ENCODE data around the gene ABTB1. TPM values are rescaled to one million over a fixed set of nuclear protein-coding genes. Genes with fewer than 3 reads are reported as not detected.

ABTB1 gene
- total and polyA plus RNA-seq, 2 of the 13 experiments (the other 11 are each of a cell fraction or from before 2014, with no cell fraction given): 0.42 to 14.5 TPM

DNA sequence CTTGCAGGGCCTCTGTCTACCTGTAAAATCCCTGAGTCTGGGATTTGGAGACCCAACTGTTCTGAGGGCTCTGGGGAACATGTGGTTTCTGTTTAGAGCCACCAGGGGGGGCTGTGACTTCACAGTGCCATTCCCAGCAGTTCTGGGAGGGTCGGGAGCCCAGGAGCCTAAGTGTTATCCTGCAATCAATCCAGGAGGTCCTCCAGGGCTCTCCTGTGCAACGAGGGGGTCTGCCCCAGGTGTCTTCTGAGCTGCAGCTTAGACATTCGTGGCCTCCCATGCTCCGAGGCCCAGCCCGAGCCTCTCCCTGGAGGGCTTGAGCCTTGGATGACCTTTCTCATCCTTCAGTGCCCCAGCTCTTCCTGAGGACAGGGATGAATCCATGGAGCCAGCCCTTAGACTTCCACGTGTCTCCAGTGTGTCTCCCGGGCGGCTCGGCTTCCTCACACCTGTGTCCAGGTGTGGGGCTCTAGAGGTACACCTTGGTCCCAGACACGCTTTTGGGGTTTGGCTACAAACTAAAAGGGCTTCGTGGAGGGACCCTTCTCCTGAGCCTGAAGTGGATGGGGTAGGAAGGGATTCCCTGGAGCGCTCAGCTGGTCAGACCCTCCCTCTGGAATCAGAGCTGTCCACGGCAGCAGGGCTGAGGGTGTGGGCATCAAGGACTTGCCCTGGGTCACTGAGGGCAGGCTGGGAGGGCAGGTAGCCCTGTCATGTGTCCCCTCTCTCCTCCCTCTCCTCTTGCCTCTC is 20.3 kb upstream of the ABTB1 start:
- H3K9ac ChIP-seq (ENCODE audit: insufficient read depth, low read depth, low read length): no peak overlapping the region
- no peak overlapping the region for H2AFZ ChIP-seq (ENCODE audit: low read length)
- H3K27ac ChIP-seq (ENCODE audit: extremely low read length, insufficient read depth, low read length): no peak overlapping the region
- no peaks in the 10 kb centered on the region for H3K27me3 ChIP-seq (ENCODE audit: control insufficient read depth in 1 of 2, insufficient read depth in 2 of 2, low read length in 2 of 2)
- H3K4me3 ChIP-seq (replicated peaks in 1 of 3; ENCODE audit: insufficient read depth in 1 of 3, low read depth in 2 of 3, low read length in 3 of 3): no peak overlapping the region
- intact Hi-C loops (cut with micrococcal nuclease; ENCODE audit: unreplicated experiment): loop anchor here (2.0 kb wide), 1 partner anchor 42 kb away; no protein-coding TSS in a partner anchor
- no peaks in the 10 kb centered on the region for H4K20me1 ChIP-seq (ENCODE audit: insufficient read depth, low read length)
- no peak overlapping the region for H3K4me2 ChIP-seq (ENCODE audit: low read depth, low read length)
- DNase-seq (ENCODE audit: low spot score) (peak; percentile 37), FAIRE-seq (no peak), ATAC-seq (peak; percentile 96)
- CTCF ChIA-PET (ENCODE audit: low intra/inter-chr PET ratio, low total read pairs): interaction anchor here (1.3 to 1.5 kb wide), 3 partner anchors 42 to 319 kb away, joined by 6 to 9 read pairs (median 7); no protein-coding TSS in a partner anchor
- no peaks in the 10 kb centered on the region for H3K9me3 ChIP-seq (ENCODE audit: low read length)
- H3K36me3 ChIP-seq (replicated peaks in 1 of 2; ENCODE audit: control insufficient read depth in 1 of 2, insufficient read depth in 2 of 2, low read length in 2 of 2): 0 out of 5 replicates have a peak, but pooled peaks cover 0 to 2% of the 10 kb centered on the region in 2 experiments
- 65% methylated on average over 8 of the region's 13 CpGs for WGBS (ENCODE audit: low lambda C conversion rate)
- in situ Hi-C loops (cut with HindIII; ENCODE audit: extremely low pct_ligation_motif_present, low pct_unique_long_range_greater_than_20kb): no loop called here
- H3K4me1 ChIP-seq (ENCODE audit: insufficient read depth, low read length): peaks cover 10% of the 10 kb centered on the region; the same call in 1 of the 2 replicates
- POLR2A ChIA-PET: no interaction called here
- no TSS peak for BruUV-seq (replicated peaks)
- no peaks in the 10 kb centered on the region for H3K79me2 ChIP-seq (ENCODE audit: insufficient read depth, low read length)
- TF ChIP-seq SALL1 (CRISPR knock-in tag; IDR thresholded peaks at IDR 0.05) (peak; percentile 9; the same call in 1 of the 2 replicates), SMC3 (IDR thresholded peaks at IDR 0.05; ENCODE audit: low read length) (peak; percentile 77), ATF3 (CRISPR knock-in tag; IDR thresholded peaks at IDR 0.05) (no peak), MYC (CRISPR knock-in tag; IDR thresholded peaks at IDR 0.05; ENCODE audit: borderline replicate concordance) (0 out of 2 replicates have a peak, but pooled peaks have one; percentile 17), STAG1 (CRISPR knock-in tag; IDR thresholded peaks at IDR 0.05) (peak; percentile 80), ATF1 (CRISPR knock-in tag; IDR thresholded peaks at IDR 0.05) (no peak), ZBTB49 (CRISPR knock-in tag; IDR thresholded peaks at IDR 0.05; ENCODE audit: borderline replicate concordance) (no peak), ZNF17 (CRISPR knock-in tag; IDR thresholded peaks at IDR 0.05) (no peak), ZFP62 (CRISPR knock-in tag; IDR thresholded peaks at IDR 0.05) (no peak), ZFAT (CRISPR knock-in tag; conservative IDR thresholded peaks at IDR 0.05) (no peak), CHD4 (IDR thresholded peaks at IDR 0.05; ENCODE audit: borderline replicate concordance, low read length) (no peak), MTF2 (CRISPR knock-in tag; IDR thresholded peaks at IDR 0.05; ENCODE audit: borderline replicate concordance) (no peak), RAD21 (CRISPR knock-in tag; IDR thresholded peaks at IDR 0.05) (peak; percentile 75), ADNP (CRISPR knock-in tag; IDR thresholded peaks at IDR 0.05) (no peak)
- TF ChIP-seq, protein P1, sequence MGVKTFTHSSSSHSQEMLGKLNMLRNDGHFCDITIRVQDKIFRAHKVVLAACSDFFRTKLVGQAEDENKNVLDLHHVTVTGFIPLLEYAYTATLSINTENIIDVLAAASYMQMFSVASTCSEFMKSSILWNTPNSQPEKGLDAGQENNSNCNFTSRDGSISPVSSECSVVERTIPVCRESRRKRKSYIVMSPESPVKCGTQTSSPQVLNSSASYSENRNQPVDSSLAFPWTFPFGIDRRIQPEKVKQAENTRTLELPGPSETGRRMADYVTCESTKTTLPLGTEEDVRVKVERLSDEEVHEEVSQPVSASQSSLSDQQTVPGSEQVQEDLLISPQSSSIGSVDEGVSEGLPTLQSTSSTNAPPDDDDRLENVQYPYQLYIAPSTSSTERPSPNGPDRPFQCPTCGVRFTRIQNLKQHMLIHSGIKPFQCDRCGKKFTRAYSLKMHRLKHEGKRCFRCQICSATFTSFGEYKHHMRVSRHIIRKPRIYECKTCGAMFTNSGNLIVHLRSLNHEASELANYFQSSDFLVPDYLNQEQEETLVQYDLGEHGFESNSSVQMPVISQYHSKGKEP (CRISPR knock-in tag; IDR thresholded peaks at IDR 0.05): no peak
- TF ChIP-seq, protein P2, sequence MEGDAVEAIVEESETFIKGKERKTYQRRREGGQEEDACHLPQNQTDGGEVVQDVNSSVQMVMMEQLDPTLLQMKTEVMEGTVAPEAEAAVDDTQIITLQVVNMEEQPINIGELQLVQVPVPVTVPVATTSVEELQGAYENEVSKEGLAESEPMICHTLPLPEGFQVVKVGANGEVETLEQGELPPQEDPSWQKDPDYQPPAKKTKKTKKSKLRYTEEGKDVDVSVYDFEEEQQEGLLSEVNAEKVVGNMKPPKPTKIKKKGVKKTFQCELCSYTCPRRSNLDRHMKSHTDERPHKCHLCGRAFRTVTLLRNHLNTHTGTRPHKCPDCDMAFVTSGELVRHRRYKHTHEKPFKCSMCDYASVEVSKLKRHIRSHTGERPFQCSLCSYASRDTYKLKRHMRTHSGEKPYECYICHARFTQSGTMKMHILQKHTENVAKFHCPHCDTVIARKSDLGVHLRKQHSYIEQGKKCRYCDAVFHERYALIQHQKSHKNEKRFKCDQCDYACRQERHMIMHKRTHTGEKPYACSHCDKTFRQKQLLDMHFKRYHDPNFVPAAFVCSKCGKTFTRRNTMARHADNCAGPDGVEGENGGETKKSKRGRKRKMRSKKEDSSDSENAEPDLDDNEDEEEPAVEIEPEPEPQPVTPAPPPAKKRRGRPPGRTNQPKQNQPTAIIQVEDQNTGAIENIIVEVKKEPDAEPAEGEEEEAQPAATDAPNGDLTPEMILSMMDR (CRISPR knock-in tag; IDR thresholded peaks at IDR 0.05): peak; percentile 83
- TF ChIP-seq, protein P3, sequence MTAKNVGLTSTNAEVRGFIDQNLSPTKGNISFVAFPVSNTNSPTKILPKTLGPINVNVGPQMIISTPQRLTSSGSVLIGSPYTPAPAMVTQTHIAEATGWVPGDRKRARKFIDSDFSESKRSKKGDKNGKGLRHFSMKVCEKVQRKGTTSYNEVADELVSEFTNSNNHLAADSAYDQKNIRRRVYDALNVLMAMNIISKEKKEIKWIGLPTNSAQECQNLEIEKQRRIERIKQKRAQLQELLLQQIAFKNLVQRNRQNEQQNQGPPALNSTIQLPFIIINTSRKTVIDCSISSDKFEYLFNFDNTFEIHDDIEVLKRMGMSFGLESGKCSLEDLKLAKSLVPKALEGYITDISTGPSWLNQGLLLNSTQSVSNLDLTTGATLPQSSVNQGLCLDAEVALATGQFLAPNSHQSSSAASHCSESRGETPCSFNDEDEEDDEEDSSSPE (CRISPR knock-in tag; IDR thresholded peaks at IDR 0.05): no peak

All from HepG2 (cell line).